Fibroblast of pulmonary artery (primary cell): ENCODE measurements around the gene AFF1.
A peak's percentile ranks its signal among the peaks of the same experiment; 100 is the strongest.

ENCODE experiments used
- DNase-seq: peaks from one replicate; pipeline ENCODE4 v3.0.0-alpha.2; 2010; ENCODE audit warnings: low read depth
- H3K4me3 ChIP-seq: replicated peaks from 2 replicates; pipeline ENCODE4 v1.5.1; 2011; ENCODE audit warnings: low read depth, mild to moderate bottlenecking, control low read depth, low read length, moderate library complexity
- TF ChIP-seq, protein P1 (sequence below): IDR thresholded peaks from 2 replicates; pipeline ENCODE4 v1.5.1; 2011; ENCODE audit warnings: mild to moderate bottlenecking, control low read depth, low read length, inconsistent platforms; ENCODE audit errors: missing control alignments

Gene AFF1

DNA sequence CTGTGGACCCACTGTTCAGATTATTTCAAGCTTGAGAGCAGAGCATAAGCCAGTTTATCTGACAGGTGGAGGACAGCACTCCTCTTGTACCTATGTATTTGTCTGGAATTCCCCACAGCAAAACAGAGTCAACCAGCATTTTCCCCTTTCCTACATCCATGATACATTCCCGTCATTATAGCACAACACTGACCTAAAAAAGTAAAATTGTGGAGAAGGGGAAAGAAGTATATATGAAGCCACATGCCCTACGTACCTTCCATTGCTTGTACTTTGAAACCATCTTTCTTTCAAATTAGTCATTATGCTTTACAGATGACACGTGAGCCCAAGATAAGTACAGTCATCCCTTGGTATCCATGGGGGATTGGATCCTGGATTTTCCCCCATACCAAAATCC lies 212.3 kb downstream of the AFF1 start:
- no peak overlapping the region for H3K4me3 ChIP-seq
- TF ChIP-seq, protein P1, sequence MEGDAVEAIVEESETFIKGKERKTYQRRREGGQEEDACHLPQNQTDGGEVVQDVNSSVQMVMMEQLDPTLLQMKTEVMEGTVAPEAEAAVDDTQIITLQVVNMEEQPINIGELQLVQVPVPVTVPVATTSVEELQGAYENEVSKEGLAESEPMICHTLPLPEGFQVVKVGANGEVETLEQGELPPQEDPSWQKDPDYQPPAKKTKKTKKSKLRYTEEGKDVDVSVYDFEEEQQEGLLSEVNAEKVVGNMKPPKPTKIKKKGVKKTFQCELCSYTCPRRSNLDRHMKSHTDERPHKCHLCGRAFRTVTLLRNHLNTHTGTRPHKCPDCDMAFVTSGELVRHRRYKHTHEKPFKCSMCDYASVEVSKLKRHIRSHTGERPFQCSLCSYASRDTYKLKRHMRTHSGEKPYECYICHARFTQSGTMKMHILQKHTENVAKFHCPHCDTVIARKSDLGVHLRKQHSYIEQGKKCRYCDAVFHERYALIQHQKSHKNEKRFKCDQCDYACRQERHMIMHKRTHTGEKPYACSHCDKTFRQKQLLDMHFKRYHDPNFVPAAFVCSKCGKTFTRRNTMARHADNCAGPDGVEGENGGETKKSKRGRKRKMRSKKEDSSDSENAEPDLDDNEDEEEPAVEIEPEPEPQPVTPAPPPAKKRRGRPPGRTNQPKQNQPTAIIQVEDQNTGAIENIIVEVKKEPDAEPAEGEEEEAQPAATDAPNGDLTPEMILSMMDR, result no peak
- DNase-seq, result no peak

DNA sequence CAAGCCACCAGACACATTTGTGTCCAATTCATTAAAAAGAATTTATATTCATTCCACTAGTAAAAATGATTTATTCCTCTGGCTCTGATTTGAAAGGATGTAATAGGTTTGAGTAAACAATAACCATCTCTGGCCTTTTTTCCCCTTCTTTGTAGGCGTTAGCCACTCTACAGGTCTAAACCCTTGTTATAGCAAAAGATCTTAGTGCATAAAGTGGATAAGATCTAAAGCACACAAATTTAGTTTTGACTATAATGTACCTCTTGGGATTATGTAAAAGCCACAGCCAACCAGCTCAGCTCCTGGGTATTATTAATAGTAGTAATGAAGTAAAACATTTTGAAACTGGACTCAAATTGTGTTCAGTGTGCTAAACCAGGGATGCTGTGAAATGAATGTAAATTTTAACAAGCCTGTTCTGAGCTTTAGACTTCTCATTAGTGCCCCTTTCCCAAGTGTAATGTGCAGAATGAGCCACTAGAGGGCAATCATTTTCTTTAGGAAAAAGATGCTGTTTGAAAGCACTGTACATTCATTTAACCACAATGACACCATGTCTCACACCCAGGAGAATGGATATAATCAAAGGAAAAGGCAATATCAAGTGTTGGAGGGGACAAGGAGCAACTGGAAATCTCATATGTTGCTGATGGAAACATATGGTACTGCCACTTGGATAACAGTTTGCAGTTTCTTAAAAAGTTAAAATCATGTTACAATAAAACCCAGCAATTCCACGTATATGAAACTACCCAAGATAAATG lies 215.9 kb downstream of the AFF1 start:
- TF ChIP-seq, protein P1, result peak; percentile 90
- peak; percentile 87 for DNase-seq
- no peak overlapping the region for H3K4me3 ChIP-seq

DNA sequence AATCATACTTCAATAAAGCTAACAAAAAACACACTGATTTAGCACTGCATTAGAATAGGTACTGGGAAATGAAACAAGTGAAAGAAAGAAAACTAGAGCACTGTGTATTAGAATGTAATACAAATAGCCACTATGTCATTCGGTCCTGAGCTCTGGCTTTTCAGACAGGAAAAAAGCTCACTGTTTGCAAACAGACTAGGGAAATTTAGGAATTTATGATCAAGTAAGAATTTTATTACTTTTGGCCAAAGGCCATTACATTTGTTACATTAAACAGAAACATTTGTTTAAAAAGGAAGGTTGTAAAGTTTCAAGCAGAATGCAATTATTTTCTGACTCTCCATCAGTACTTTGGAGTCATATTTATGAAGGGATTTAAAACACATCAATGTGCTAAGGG lies 216.9 kb downstream of the AFF1 start:
- no peak for DNase-seq
- H3K4me3 ChIP-seq, result no peak overlapping the region
- TF ChIP-seq, protein P1, result no peak

DNA sequence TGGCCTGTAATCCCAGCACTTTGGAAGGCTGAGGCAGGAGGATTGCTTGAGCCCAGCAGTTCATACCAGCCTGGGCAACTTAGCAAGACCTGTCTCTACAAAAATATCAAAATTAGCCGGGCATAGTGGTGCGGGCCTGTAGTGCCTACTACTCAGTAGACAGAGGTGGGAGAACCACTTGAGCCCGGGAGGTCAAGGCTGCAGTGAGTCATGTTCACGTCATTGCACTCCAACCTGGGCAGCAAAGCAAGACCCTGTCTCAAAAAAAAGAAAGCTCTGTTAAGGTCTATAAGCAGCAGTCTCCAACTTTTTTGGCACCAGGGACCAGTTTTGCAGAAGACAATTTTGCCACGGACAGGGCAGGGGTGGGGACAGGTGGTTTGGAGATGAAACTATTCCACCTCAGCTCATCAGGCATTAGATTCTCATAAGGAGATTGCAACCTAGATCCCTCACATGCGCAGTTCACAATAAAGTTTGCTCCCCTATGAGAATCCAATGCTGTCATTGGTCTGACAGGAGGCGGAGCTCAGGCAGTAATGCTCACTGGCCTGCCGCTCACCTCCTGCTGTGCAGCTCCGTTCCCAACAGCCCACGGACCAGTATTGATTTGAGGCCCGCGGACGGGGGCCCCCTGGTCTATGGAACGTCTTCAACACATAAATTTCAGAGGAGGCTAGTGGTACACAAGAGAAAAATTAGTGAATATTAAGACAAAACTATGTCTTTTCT lies 217.7 kb downstream of the AFF1 start:
- no peak overlapping the region for H3K4me3 ChIP-seq
- TF ChIP-seq, protein P1, result no peak
- DNase-seq, result no peak

DNA sequence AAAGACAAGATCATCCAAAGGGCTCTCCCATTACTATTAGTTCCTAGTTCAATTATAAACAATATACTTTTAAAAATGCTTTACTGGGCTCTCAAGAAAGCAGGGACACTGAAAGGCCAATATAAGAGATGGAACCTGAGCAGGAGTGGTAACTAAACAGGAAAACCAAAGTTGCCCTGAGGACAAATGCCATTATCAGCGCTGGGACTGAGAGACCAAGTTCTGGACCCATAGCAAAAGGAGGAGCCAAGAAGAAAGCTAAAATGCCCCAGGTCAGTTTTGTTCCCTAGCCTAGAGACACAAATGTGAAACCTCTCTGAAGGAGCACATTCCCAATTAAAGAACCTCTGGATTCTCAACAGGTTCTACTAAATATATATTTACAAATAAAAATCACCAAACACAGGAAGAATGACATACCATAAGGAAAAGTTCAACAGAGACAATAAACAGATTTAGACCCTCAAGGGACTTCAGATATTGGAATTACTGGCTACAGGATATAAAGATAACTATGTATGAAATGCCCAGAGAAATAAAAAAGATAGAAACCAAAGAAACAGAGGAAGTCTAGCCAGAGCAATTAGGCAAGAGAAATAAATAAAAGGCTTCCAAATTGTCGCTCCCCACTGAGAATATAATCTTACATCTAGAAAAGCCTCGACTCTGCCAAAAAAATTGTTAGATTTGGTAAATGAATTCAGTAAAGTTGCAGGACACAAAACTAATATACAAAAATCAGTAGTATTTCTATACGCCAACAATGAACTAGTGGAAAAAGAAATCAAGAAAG lies 218.5 kb downstream of the AFF1 start:
- DNase-seq, result no peak
- no peak overlapping the region for H3K4me3 ChIP-seq
- TF ChIP-seq, protein P1, result no peak

DNA sequence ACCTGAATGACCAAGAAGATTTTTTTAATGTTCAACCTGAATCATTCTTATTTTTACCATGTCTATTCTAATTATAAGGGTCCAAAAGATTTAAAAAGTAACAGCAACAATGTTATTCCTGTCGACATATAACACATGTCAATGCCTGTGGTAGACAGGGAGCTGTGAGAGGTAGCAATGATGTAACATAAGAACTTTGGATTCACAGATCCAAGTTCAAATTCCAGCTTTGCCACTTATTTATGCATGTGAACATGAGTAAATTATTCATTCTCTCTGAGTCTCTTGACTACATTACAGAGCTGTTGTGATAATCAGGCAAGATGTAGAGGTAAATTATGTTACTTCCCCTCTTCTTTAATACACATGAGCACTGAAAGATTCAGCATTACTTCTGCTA lies 231.1 kb downstream of the AFF1 start:
- TF ChIP-seq, protein P1, result no peak
- DNase-seq, result no peak
- no peak overlapping the region for H3K4me3 ChIP-seq
